ENCODE data around the gene TMEM130. TPM values are rescaled to one million over a fixed set of nuclear protein-coding genes. Genes with fewer than 3 reads are reported as not detected.

TMEM130 gene
- total RNA-seq, 2 donors from 2014 or later: 0.36 to 83.6 TPM

- Histone ChIP-seq H3K9me3 (no peaks in the 10 kb centered on the region), H3K27me3 (replicated peaks; ENCODE audit: insufficient read depth) (no peaks in the 10 kb centered on the region), H3K36me3 (peaks cover 0 to 2% of the 10 kb centered on the region in 2 donors), H3K4me3 (no peak overlapping the region), H3K27ac (no peak overlapping the region), H3K4me1 (replicated peaks) (no peaks in the 10 kb centered on the region)
- intact Hi-C loops (cut with DNase I): no loop called here
- DNase-seq (ENCODE audit: low spot score): no peak
- TF ChIP-seq POLR2A (IDR thresholded peaks at IDR 0.05) (no peak), CTCF (IDR thresholded peaks at IDR 0.05) (no peak), POLR2AphosphoS5 (IDR thresholded peaks at IDR 0.05) (no peak)
- 92% methylated on average over 3 of the region's 3 CpGs for WGBS
These were observed 40.6 kb upstream of the TMEM130 start for GRCh38 chr7:98910427-98910826.

- intact Hi-C loops (cut with DNase I): no loop called here
- WGBS: 63% methylated on average over 8 of the region's 8 CpGs
- no peak overlapping the region for H3K27ac ChIP-seq
These were observed 39.7 kb upstream of the TMEM130 start for GRCh38 chr7:98909487-98909886.

GRCh38 chr7:98908585-98908984 lies 38.8 kb upstream of the TMEM130 start:
- TF ChIP-seq CTCF (IDR thresholded peaks at IDR 0.05) (no peak), POLR2AphosphoS5 (IDR thresholded peaks at IDR 0.05) (no peak), POLR2A (IDR thresholded peaks at IDR 0.05) (no peak)
- peaks cover 2 to 9% of the 10 kb centered on the region in 2 donors for H3K36me3 ChIP-seq
- no peaks in the 10 kb centered on the region for H3K4me1 ChIP-seq (replicated peaks)
- 93% methylated on average over 19 of the region's 19 CpGs for WGBS
- intact Hi-C loops (cut with DNase I): no loop called here
- no peak for DNase-seq (ENCODE audit: low spot score)
- no peak overlapping the region for H3K4me3 ChIP-seq
- no peaks in the 10 kb centered on the region for H3K9me3 ChIP-seq
- H3K27me3 ChIP-seq (replicated peaks; ENCODE audit: insufficient read depth): no peaks in the 10 kb centered on the region
- H3K27ac ChIP-seq: no peak overlapping the region

More at GRCh38 chr7:98909487-98909886, 39.7 kb upstream of the TMEM130 start:
- DNase-seq (ENCODE audit: low spot score): no peak
- Histone ChIP-seq H3K4me1 (replicated peaks) (no peaks in the 10 kb centered on the region), H3K27me3 (replicated peaks; ENCODE audit: insufficient read depth) (no peaks in the 10 kb centered on the region), H3K9me3 (no peaks in the 10 kb centered on the region), H3K36me3 (peaks cover 0 to 9% of the 10 kb centered on the region in 2 donors), H3K4me3 (no peak overlapping the region)
- TF ChIP-seq POLR2A (IDR thresholded peaks at IDR 0.05) (no peak), POLR2AphosphoS5 (IDR thresholded peaks at IDR 0.05) (no peak), CTCF (IDR thresholded peaks at IDR 0.05) (no peak)

- Histone ChIP-seq H3K4me1 (replicated peaks) (no peaks in the 10 kb centered on the region), H3K36me3 (peaks cover 7 to 9% of the 10 kb centered on the region in 2 donors), H3K27ac (no peak overlapping the region), H3K27me3 (replicated peaks; ENCODE audit: insufficient read depth) (no peaks in the 10 kb centered on the region), H3K4me3 (no peak overlapping the region), H3K9me3 (no peaks in the 10 kb centered on the region)
- 93% methylated on average over 5 of the region's 5 CpGs for WGBS
- no peak for TF ChIP-seq POLR2A (IDR thresholded peaks at IDR 0.05)
- no peak for TF ChIP-seq CTCF (IDR thresholded peaks at IDR 0.05)
- no peak for TF ChIP-seq POLR2AphosphoS5 (IDR thresholded peaks at IDR 0.05)
- DNase-seq (ENCODE audit: low spot score): no peak
- intact Hi-C loops (cut with DNase I): no loop called here
These were observed 37.8 kb upstream of the TMEM130 start for GRCh38 chr7:98907570-98907969.

GRCh38 chr7:98903246-98903645 lies 33.4 kb upstream of the TMEM130 start:
- Histone ChIP-seq H3K4me3 (no peak overlapping the region), H3K4me1 (replicated peaks) (no peaks in the 10 kb centered on the region), H3K27ac (no peak overlapping the region), H3K27me3 (replicated peaks; ENCODE audit: insufficient read depth) (no peaks in the 10 kb centered on the region), H3K36me3 (peaks cover 11 to 17% of the 10 kb centered on the region in 2 donors), H3K9me3 (no peaks in the 10 kb centered on the region)
- intact Hi-C loops (cut with DNase I): no loop called here
- no peak for TF ChIP-seq CTCF (IDR thresholded peaks at IDR 0.05)
- TF ChIP-seq POLR2A (IDR thresholded peaks at IDR 0.05): no peak
- 98% methylated on average over 4 of the region's 4 CpGs for WGBS
- no peak for DNase-seq (ENCODE audit: low spot score)

Data from prostate gland (tissue), 2 donors.